K562 (cell line): Measurements from ENCODE around the gene ARFGAP3. TPM values are rescaled to one million over a fixed set of nuclear protein-coding genes. Genes with fewer than 3 reads are reported as not detected.

Experiments
- ATAC-seq: fragments of 200-7000 bp; cut with Tn5 transposase; 3 replicates; pipeline ENCODE4 v1.9.1; 2020; ENCODE audit warnings: moderate library complexity
- BruUV-seq: library from RNA; stranded (reverse); fragments of 400-500 nt; replicated peaks from 2 replicates; lab custom pipeline; 2021; lab: Mats Ljungman, UMichigan
- CTCF ChIA-PET: fragments of 300-600 bp; formaldehyde crosslinking; extraction: SDS; loops from one replicate; lab custom pipeline; 2021; ENCODE audit warnings: low intra/inter-chr PET ratio; lab: Yijun Ruan, JAX
- POLR2A ChIA-PET: fragments of 300-600, 350-650 bp; sonication (Branson Sonifier 250); formaldehyde crosslinking; extraction: SDS; loops from one replicate; lab custom pipeline; 2021; ENCODE audit warnings: antibody characterized with exemption, inconsistent platforms; lab: Yijun Ruan, JAX
- DNase-seq, 4 experiments: peaks; one replicate each; pipeline versions ENCODE4 v3.0.0 to v3.0.0-alpha.2; 2011 to 2018; ENCODE audit warnings: low spot score in 3 of 4, mixed read lengths in 3 of 4; ENCODE audit errors: extremely low read depth in 1 of 4
- FAIRE-seq: peaks from 2 replicates; lab custom pipeline; 2011; peaks lifted over from hg19 to GRCh38; lab: Jason Lieb, UNC
- H2AFZ ChIP-seq: 2 replicates; pipeline ENCODE4 v1.6.0; 2011; ENCODE audit warnings: low read depth, low read length, control low read depth, inconsistent platforms
- H3K27ac ChIP-seq: fragments of 200-600 bp; 3 replicates; pipeline ENCODE4 v1.8.0; 2011; ENCODE audit warnings: low read depth, mild to moderate bottlenecking, control low read depth, inconsistent platforms, low read length, moderate library complexity, mixed read lengths; ENCODE audit errors: extremely low read depth
- H3K27me3 ChIP-seq, 2 experiments: fragments of 300-600 bp in 1 of 2; 2 replicates in 1 of 2; 3 replicates in 1 of 2; pipeline versions ENCODE4 v1.6.0 to v1.8.0; 2011; ENCODE audit warnings: inconsistent platforms in 2 of 2, low read length in 2 of 2, mild to moderate bottlenecking in 1 of 2, mixed read lengths in 1 of 2, moderate library complexity in 1 of 2; ENCODE audit not compliant: control insufficient read depth in 2 of 2, insufficient read depth in 2 of 2
- H3K36me3 ChIP-seq: fragments of 300-600 bp; 3 replicates; pipeline ENCODE4 v1.8.0; 2011; ENCODE audit warnings: mild to moderate bottlenecking, low read length, inconsistent platforms; ENCODE audit not compliant: control insufficient read depth, insufficient read depth
- H3K4me1 ChIP-seq, 2 experiments: fragments of 200-600 bp in 1 of 2; replicated peaks in 1 of 2; 2 replicates in 1 of 2; 3 replicates in 1 of 2; pipeline versions ENCODE4 v1.5.1 to v1.8.0; 2011; ENCODE audit warnings: inconsistent platforms in 2 of 2, low read length in 2 of 2, mild to moderate bottlenecking in 1 of 2, mixed read lengths in 1 of 2, moderate library complexity in 1 of 2; ENCODE audit not compliant: control insufficient read depth in 2 of 2, insufficient read depth in 2 of 2
- H3K4me2 ChIP-seq: 2 replicates; pipeline ENCODE4 v1.6.1; 2011; ENCODE audit warnings: low read length, control low read depth, inconsistent platforms, mixed read lengths; ENCODE audit not compliant: insufficient read depth
- H3K4me3 ChIP-seq: fragments of 200-600 bp; sonication (generic), shearing (Covaris generic); 2 replicates; pipeline ENCODE4 v1.5.1; 2016; ENCODE audit warnings: control low read depth, inconsistent platforms
- H3K79me2 ChIP-seq: fragments of 200-600 bp; 3 replicates; pipeline ENCODE4 v1.8.0; 2011; ENCODE audit warnings: low read length, inconsistent platforms; ENCODE audit not compliant: control insufficient read depth, insufficient read depth
- H3K9ac ChIP-seq, 2 experiments: 2 replicates each; pipeline versions ENCODE4 v1.6.0 to v1.6.1; 2011; ENCODE audit warnings: low read depth in 2 of 2, low read length in 2 of 2, control low read depth in 1 of 2, inconsistent platforms in 1 of 2, mild to moderate bottlenecking in 1 of 2, mixed read lengths in 1 of 2; ENCODE audit not compliant: insufficient read depth in 1 of 2
- H3K9me1 ChIP-seq: one replicate; pipeline ENCODE4 v1.6.0; 2011; ENCODE audit warnings: inconsistent platforms, mild to moderate bottlenecking, low read length, moderate library complexity; ENCODE audit not compliant: control insufficient read depth, insufficient read depth
- H3K9me3 ChIP-seq: replicated peaks from 2 replicates; pipeline ENCODE4 v1.5.1; 2011; ENCODE audit warnings: low read depth, low read length, inconsistent platforms; ENCODE audit not compliant: control insufficient read depth, insufficient read depth
- H4K20me1 ChIP-seq: replicated peaks from 2 replicates; pipeline ENCODE4 v1.6.1; 2011; ENCODE audit warnings: low read length, inconsistent platforms, mixed read lengths; ENCODE audit not compliant: control insufficient read depth, insufficient read depth
- ATF7 ChIP-seq: fragments of 450-650 bp; IDR thresholded peaks from 2 replicates; pipeline ENCODE4 v1.7.1; 2014; ENCODE audit warnings: mild to moderate bottlenecking, moderate library complexity
- C11orf30 ChIP-seq: fragments of 450-650 bp; IDR thresholded peaks from 2 replicates; pipeline ENCODE4 v1.6.1; 2016; ENCODE audit warnings: low read depth, mild to moderate bottlenecking
- HOXB6 ChIP-seq: fragments of 250-450 bp; sonication (Bioruptor Pico); IDR thresholded peaks from 2 replicates; pipeline ENCODE4 v1.5.1; 2022; ENCODE audit warnings: mild to moderate bottlenecking, borderline replicate concordance
- KAT7 ChIP-seq: sonication (generic); formaldehyde crosslinking; IDR thresholded peaks from 2 replicates; pipeline ENCODE4 v1.8.0; 2022; ENCODE audit warnings: missing genetic modification reagents, mild to moderate bottlenecking, borderline replicate concordance
- KLF6 ChIP-seq: fragments of 250-450 bp; sonication (Bioruptor Pico); IDR thresholded peaks from 2 replicates; pipeline ENCODE4 v1.4.0; 2020; ENCODE audit warnings: mild to moderate bottlenecking, moderate library complexity, borderline replicate concordance
- NFIC ChIP-seq: fragments of 450-650 bp; IDR thresholded peaks from 2 replicates; pipeline ENCODE4 v1.6.1; 2017; ENCODE audit warnings: mild to moderate bottlenecking, inconsistent platforms
- TFAM ChIP-seq: fragments of 250-450 bp; sonication (Bioruptor Pico); conservative IDR thresholded peaks from 2 replicates; pipeline ENCODE4 v1.5.0; 2021; ENCODE audit warnings: mild to moderate bottlenecking, moderate library complexity
- ZNF316 ChIP-seq: fragments of 450-650 bp; IDR thresholded peaks from 2 replicates; pipeline ENCODE4 v1.6.1; 2016
- ZNF780A ChIP-seq: fragments of 250-450 bp; sonication (Bioruptor Pico); IDR thresholded peaks from 2 replicates; pipeline ENCODE4 v1.5.0; 2021; ENCODE audit warnings: mild to moderate bottlenecking
- WGBS: fragments of 100-300 bp; shearing (Covaris generic); methylation state at CpG from one replicate; pipeline ENCODE4 v1.1.6; 2016; ENCODE audit warnings: low coverage, mixed read lengths; ENCODE audit not compliant: insufficient coverage; ENCODE audit errors: missing lambda C conversion rate; 5-methylcytosine and 5-hydroxymethylcytosine counted together
- in situ Hi-C: fragments of 300-500 bp; cut with MboI; formaldehyde crosslinking; loops from 4 replicates; pipeline ENCODE4 v1.15.0; 2018; ENCODE audit warnings: inconsistent platforms, mixed read lengths
- intact Hi-C: fragments of 100-400 bp; cut with micrococcal nuclease; formaldehyde crosslinking; loops from 2 replicates; pipeline ENCODE4 v1.14.2; 2022
- polyA plus RNA-seq, 8 experiments: library from polyadenylated mRNA; depleted of rRNA in 4 of 8; stranded (reverse) in 5 of 8; unstranded in 3 of 8; fragments of >200 nt; fragmentation: Nextera tagmentation in 2 of 8; fragmentation: Illumina TruSeq in 1 of 8; extraction: Ambion mirVana in 2 of 8; extraction: Trizol in 1 of 8; gene quantifications; 2 replicates each; pipeline versions ENCODE4 v1.2.1 to v1.2.3, GENCODE V29; 2011 to 2014; ENCODE audit warnings: inconsistent platforms in 1 of 8, missing spikeins in 1 of 8
- total RNA-seq, 7 experiments: library from RNA; depleted of rRNA in 6 of 7; stranded (reverse); fragments of >200 nt in 6 of 7; fragmentation: Illumina TruSeq in 2 of 7; extraction: Trizol in 2 of 7; gene quantifications; 2 replicates each; pipeline versions ENCODE4 v1.2.1 to v1.2.3, GENCODE V29; 2011 to 2021; ENCODE audit warnings: low replicate concordance in 1 of 7
- TF ChIP-seq, protein P1 (sequence below): fragments of 450-650 bp; conservative IDR thresholded peaks from 2 replicates; pipeline ENCODE4 v1.6.1; 2016; ENCODE audit warnings: missing genetic modification characterization, low read depth, mild to moderate bottlenecking, control low read depth, missing compliant biosample characterization
- TF ChIP-seq, protein P2 (sequence below), 3 experiments: fragments of 200-800 bp in 1 of 3; fragments of 250-450 bp in 1 of 3; fragments of 450-650 bp in 1 of 3; sonication (Bioruptor Pico) in 1 of 3; sonication (Bioruptor generic) in 1 of 3; formaldehyde crosslinking in 1 of 3; IDR thresholded peaks; 2 replicates each; pipeline versions ENCODE4 v1.6.1 to v1.8.0; 2016 to 2022; ENCODE audit warnings: mild to moderate bottlenecking in 2 of 3, missing genetic modification characterization in 2 of 3, missing compliant biosample characterization in 1 of 3, moderate library complexity in 1 of 3
- TF ChIP-seq, protein P3 (sequence below): sonication (generic); formaldehyde crosslinking; IDR thresholded peaks from 2 replicates; pipeline ENCODE4 v1.8.0; 2022; ENCODE audit warnings: mild to moderate bottlenecking, missing genetic modification reagents
- TF ChIP-seq, protein P4 (sequence below): sonication (generic); formaldehyde crosslinking; IDR thresholded peaks from 2 replicates; pipeline ENCODE4 v1.9.0; 2022; ENCODE audit warnings: mild to moderate bottlenecking, missing genetic modification reagents

Gene ARFGAP3
- total and polyA plus RNA-seq, 9 of the 15 experiments (the other 6 are each of a cell fraction or from before 2014, with no cell fraction given): 14.2 to 31.9 (median 22.7) TPM

DNA sequence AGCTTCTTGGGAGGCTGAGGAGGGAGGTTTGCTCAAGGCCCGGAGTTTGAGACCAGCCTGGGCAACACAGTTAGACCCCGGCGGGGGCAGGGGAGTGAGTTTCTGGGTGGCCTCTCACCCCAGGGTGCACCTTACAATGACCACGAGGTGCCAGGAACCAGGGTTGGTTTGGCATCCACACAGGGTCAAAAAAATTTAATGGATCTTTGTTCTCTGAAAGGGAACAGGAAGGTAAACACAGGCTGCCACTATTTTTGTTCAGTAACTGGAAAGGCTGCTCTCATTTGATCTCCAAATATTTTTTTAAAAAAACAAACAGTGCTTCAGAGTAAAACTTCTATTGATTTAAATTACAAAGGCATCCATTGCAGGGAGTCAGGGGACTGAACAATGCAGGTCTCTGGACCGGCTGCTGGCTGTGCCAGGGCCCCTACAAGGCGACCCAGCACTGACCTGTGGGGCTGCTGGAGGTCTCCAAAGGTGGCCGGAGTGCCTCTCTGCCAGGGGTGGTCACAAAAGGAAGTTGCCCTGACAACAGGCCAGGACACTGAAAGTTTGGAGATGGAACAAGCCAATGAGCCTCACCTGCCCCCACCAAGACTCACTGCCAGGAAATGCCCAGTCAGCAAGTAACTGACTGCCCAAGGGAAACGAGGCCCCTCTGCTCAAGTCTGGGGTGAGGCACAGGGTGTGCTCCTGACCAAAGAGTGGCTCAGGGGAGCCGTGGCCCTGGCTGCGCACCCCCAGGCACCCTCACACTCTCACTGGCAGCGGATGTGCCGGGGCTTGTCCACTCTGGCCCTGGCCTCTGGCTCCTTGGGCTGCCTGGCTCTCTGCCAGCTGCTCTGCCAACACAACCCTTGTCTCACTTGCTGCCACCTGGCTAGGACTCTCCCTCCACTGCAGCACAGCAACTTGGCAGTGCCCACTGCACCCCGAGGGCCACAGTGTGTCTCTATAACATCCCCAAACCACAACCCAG is 51.8 kb downstream of the ARFGAP3 start:
- no peaks in the 10 kb centered on the region for H3K79me2 ChIP-seq
- H3K9me1 ChIP-seq: no peaks in the 10 kb centered on the region
- ATAC-seq: no peak
- ChIA-PET CTCF (no interaction called here), POLR2A (interaction anchor here (0.8 kb wide), 1 partner anchor 12 kb away, joined by 3 read pairs; no protein-coding TSS in a partner anchor)
- H3K4me2 ChIP-seq: no peak overlapping the region
- H3K27ac ChIP-seq: no peak overlapping the region
- in situ Hi-C loops (no loop called here), intact Hi-C loops (no loop called here)
- DNase-seq: no peak
- no peaks in the 10 kb centered on the region for H3K9me3 ChIP-seq
- WGBS: 79% methylated on average over 9 of the region's 13 CpGs
- no peak overlapping the region for H3K4me3 ChIP-seq
- H2AFZ ChIP-seq: no peak overlapping the region
- no peaks in the 10 kb centered on the region; a peak in 2 of 5 replicates for H3K4me1 ChIP-seq
- FAIRE-seq: no peak
- peak overlapping the region in 1 of 2 experiments; percentile 26; a peak in 1 of 4 replicates for H3K9ac ChIP-seq
- BruUV-seq: no TSS peak
- H4K20me1 ChIP-seq: no peaks in the 10 kb centered on the region
- peaks cover 13% of the 10 kb centered on the region; the same call in 2 of the 3 replicates for H3K36me3 ChIP-seq
- no peaks in the 10 kb centered on the region for H3K27me3 ChIP-seq
- TF ChIP-seq KAT7 (CRISPR knock-in tag) (no peak), HOXB6 (CRISPR knock-in tag) (no peak), KLF6 (CRISPR knock-in tag) (no peak), NFIC (peak; percentile 56; the same call in 1 of the 2 replicates), C11orf30 (peak; percentile 56), ZNF316 (peak; percentile 43; the same call in 1 of the 2 replicates), ZNF780A (CRISPR knock-in tag) (no peak), ATF7 (no peak), TFAM (no peak)
- TF ChIP-seq, protein P1, sequence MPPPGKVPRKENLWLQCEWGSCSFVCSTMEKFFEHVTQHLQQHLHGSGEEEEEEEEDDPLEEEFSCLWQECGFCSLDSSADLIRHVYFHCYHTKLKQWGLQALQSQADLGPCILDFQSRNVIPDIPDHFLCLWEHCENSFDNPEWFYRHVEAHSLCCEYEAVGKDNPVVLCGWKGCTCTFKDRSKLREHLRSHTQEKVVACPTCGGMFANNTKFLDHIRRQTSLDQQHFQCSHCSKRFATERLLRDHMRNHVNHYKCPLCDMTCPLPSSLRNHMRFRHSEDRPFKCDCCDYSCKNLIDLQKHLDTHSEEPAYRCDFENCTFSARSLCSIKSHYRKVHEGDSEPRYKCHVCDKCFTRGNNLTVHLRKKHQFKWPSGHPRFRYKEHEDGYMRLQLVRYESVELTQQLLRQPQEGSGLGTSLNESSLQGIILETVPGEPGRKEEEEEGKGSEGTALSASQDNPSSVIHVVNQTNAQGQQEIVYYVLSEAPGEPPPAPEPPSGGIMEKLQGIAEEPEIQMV (tag): no peak
- TF ChIP-seq, protein P2, sequence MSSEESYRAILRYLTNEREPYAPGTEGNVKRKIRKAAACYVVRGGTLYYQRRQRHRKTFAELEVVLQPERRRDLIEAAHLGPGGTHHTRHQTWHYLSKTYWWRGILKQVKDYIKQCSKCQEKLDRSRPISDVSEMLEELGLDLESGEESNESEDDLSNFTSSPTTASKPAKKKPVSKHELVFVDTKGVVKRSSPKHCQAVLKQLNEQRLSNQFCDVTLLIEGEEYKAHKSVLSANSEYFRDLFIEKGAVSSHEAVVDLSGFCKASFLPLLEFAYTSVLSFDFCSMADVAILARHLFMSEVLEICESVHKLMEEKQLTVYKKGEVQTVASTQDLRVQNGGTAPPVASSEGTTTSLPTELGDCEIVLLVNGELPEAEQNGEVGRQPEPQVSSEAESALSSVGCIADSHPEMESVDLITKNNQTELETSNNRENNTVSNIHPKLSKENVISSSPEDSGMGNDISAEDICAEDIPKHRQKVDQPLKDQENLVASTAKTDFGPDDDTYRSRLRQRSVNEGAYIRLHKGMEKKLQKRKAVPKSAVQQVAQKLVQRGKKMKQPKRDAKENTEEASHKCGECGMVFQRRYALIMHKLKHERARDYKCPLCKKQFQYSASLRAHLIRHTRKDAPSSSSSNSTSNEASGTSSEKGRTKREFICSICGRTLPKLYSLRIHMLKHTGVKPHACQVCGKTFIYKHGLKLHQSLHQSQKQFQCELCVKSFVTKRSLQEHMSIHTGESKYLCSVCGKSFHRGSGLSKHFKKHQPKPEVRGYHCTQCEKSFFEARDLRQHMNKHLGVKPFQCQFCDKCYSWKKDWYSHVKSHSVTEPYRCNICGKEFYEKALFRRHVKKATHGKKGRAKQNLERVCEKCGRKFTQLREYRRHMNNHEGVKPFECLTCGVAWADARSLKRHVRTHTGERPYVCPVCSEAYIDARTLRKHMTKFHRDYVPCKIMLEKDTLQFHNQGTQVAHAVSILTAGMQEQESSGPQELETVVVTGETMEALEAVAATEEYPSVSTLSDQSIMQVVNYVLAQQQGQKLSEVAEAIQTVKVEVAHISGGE (CRISPR knock-in tag; IDR thresholded peaks at IDR 0.05): no peak
- TF ChIP-seq, protein P3, sequence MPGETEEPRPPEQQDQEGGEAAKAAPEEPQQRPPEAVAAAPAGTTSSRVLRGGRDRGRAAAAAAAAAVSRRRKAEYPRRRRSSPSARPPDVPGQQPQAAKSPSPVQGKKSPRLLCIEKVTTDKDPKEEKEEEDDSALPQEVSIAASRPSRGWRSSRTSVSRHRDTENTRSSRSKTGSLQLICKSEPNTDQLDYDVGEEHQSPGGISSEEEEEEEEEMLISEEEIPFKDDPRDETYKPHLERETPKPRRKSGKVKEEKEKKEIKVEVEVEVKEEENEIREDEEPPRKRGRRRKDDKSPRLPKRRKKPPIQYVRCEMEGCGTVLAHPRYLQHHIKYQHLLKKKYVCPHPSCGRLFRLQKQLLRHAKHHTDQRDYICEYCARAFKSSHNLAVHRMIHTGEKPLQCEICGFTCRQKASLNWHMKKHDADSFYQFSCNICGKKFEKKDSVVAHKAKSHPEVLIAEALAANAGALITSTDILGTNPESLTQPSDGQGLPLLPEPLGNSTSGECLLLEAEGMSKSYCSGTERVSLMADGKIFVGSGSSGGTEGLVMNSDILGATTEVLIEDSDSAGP (CRISPR knock-in tag): no peak
- TF ChIP-seq, protein P4, sequence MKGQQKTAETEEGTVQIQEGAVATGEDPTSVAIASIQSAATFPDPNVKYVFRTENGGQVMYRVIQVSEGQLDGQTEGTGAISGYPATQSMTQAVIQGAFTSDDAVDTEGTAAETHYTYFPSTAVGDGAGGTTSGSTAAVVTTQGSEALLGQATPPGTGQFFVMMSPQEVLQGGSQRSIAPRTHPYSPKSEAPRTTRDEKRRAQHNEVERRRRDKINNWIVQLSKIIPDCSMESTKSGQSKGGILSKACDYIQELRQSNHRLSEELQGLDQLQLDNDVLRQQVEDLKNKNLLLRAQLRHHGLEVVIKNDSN (CRISPR knock-in tag): no peak
